ENCODE measurements around the gene FAM186B.

Gene FAM186B

DNA sequence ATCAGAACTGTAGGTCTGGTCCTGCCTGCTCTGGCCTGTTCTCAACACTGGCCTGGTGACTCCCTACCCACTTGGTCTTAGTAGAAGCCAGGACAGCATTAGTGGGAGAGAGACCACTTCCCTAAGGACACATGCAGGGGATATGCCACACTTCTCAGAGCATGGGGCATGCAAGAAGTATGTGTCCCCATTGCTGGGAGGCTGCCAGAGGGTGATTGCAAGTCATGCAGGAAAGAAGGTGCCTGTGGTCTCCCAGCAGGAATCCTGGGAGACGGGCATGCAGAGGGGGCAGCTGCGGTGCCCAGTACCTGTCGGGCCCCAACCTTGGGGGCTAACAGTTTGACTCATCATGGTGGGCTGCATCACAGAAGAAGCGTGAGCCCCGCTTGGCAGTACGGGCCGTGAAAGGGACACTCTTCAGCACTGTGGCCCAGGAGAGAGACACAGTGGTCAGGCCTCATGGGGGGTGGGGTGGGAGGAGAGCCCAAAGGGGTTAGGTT is 40.9 kb upstream of the FAM186B start:
- TF ChIP-seq, protein P1, sequence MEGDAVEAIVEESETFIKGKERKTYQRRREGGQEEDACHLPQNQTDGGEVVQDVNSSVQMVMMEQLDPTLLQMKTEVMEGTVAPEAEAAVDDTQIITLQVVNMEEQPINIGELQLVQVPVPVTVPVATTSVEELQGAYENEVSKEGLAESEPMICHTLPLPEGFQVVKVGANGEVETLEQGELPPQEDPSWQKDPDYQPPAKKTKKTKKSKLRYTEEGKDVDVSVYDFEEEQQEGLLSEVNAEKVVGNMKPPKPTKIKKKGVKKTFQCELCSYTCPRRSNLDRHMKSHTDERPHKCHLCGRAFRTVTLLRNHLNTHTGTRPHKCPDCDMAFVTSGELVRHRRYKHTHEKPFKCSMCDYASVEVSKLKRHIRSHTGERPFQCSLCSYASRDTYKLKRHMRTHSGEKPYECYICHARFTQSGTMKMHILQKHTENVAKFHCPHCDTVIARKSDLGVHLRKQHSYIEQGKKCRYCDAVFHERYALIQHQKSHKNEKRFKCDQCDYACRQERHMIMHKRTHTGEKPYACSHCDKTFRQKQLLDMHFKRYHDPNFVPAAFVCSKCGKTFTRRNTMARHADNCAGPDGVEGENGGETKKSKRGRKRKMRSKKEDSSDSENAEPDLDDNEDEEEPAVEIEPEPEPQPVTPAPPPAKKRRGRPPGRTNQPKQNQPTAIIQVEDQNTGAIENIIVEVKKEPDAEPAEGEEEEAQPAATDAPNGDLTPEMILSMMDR (IDR thresholded peaks at IDR 0.05; ENCODE audit: poor library complexity, severe bottlenecking): no peak
- H3K27me3 ChIP-seq (ENCODE audit: insufficient read depth, poor library complexity, severe bottlenecking): no peaks in the 10 kb centered on the region
- H3K36me3 ChIP-seq (ENCODE audit: low read depth): peaks cover 40% of the 10 kb centered on the region
- no peak for DNase-seq (ENCODE audit: low spot score)
- ATAC-seq (ENCODE audit: low read depth): no peak
- H3K4me3 ChIP-seq (ENCODE audit: severe bottlenecking): no peak overlapping the region
- no peak overlapping the region for H3K27ac ChIP-seq (ENCODE audit: poor library complexity, severe bottlenecking)
- H3K9me3 ChIP-seq (ENCODE audit: severe bottlenecking): no peaks in the 10 kb centered on the region
- H3K4me1 ChIP-seq (ENCODE audit: insufficient read depth, poor library complexity, severe bottlenecking): peaks cover 27% of the 10 kb centered on the region

DNA sequence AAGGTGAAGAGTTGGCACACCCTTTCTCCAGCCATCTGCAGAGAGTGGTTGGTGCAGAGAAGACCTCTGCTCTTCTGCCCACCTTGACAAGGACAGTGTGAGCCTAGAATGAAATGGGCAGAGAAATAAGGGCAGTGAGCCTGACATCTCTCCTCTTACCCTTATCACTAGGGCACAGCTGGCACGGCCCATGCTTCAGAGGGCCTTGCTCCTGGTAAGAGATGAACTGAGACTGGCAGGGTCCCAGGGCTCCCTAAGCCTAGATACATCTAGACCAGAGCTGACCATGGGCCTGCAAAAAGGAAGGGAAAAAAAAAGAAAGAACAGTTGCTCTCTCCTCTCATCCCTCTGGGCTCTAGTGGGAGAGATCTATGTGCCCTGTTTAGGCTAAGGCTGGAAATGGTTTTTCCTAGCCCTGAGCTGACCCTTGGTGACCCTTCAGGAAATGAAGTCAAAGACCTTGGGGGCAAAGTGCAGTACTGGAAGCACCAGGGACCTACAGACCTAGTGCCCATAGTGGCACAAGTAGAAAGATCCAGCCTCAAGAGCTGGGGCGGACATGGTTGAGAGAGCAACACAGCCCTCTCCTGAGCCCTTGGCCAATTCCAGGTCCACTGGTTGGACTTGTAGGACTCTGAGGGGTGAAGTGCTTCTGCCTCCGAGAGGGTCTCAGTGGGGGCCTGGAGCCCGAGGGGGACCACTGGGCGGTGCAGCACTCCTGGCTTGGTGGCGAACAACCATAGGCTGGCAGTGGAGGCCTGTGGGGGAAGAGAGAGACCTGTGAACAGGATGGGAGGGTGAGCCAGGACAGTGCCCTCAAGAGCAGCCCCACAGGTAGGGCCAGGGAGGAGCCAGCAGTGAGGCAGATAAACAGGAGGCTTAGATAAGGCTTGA is 40.0 kb upstream of the FAM186B start:
- TF ChIP-seq, protein P1 (IDR thresholded peaks at IDR 0.05; ENCODE audit: poor library complexity, severe bottlenecking): no peak
- Histone ChIP-seq H3K4me1 (ENCODE audit: insufficient read depth, poor library complexity, severe bottlenecking) (peaks cover 27% of the 10 kb centered on the region), H3K27me3 (ENCODE audit: insufficient read depth, poor library complexity, severe bottlenecking) (no peaks in the 10 kb centered on the region), H3K36me3 (ENCODE audit: low read depth) (peaks cover 46% of the 10 kb centered on the region), H3K27ac (ENCODE audit: poor library complexity, severe bottlenecking) (peak overlapping the region; percentile 71), H3K4me3 (ENCODE audit: severe bottlenecking) (no peak overlapping the region), H3K9me3 (ENCODE audit: severe bottlenecking) (no peaks in the 10 kb centered on the region)
- ATAC-seq (ENCODE audit: low read depth) (no peak), DNase-seq (ENCODE audit: low spot score) (no peak)

GRCh38 chr12:49644620-49644994 is 39.2 kb upstream of the FAM186B start:
- H3K9me3 ChIP-seq (ENCODE audit: severe bottlenecking): no peaks in the 10 kb centered on the region
- DNase-seq (ENCODE audit: low spot score): no peak
- peak overlapping the region; percentile 71 for H3K27ac ChIP-seq (ENCODE audit: poor library complexity, severe bottlenecking)
- no peak overlapping the region for H3K4me3 ChIP-seq (ENCODE audit: severe bottlenecking)
- peaks cover 51% of the 10 kb centered on the region for H3K36me3 ChIP-seq (ENCODE audit: low read depth)
- H3K4me1 ChIP-seq (ENCODE audit: insufficient read depth, poor library complexity, severe bottlenecking): peaks cover 27% of the 10 kb centered on the region
- ATAC-seq (ENCODE audit: low read depth): peak; percentile 53
- H3K27me3 ChIP-seq (ENCODE audit: insufficient read depth, poor library complexity, severe bottlenecking): no peaks in the 10 kb centered on the region
- TF ChIP-seq, protein P1 (IDR thresholded peaks at IDR 0.05; ENCODE audit: poor library complexity, severe bottlenecking): peak; percentile 91

- H3K27me3 ChIP-seq (ENCODE audit: insufficient read depth, poor library complexity, severe bottlenecking): no peaks in the 10 kb centered on the region
- TF ChIP-seq, protein P1 (IDR thresholded peaks at IDR 0.05; ENCODE audit: poor library complexity, severe bottlenecking): no peak
- H3K36me3 ChIP-seq (ENCODE audit: low read depth): peaks cover 56% of the 10 kb centered on the region
- peak; percentile 82 for ATAC-seq (ENCODE audit: low read depth)
- no peak overlapping the region for H3K4me3 ChIP-seq (ENCODE audit: severe bottlenecking)
- H3K4me1 ChIP-seq (ENCODE audit: insufficient read depth, poor library complexity, severe bottlenecking): peaks cover 27% of the 10 kb centered on the region
- H3K27ac ChIP-seq (ENCODE audit: poor library complexity, severe bottlenecking): peak overlapping the region; percentile 71
- no peak for DNase-seq (ENCODE audit: low spot score)
- no peaks in the 10 kb centered on the region for H3K9me3 ChIP-seq (ENCODE audit: severe bottlenecking)
Observed at GRCh38 chr12:49643961-49644619, 38.7 kb upstream of the FAM186B start.
